HepG2 (cell line): Measurements from ENCODE around the gene MT4. TPM values are rescaled to one million over a fixed set of nuclear protein-coding genes. Genes with fewer than 3 reads are reported as not detected.

Experiments used
- ATF7 ChIP-seq, 2 experiments: fragments of 450-650 bp in 1 of 2; sonication (generic) in 1 of 2; formaldehyde crosslinking in 1 of 2; IDR thresholded peaks; 2 replicates each; pipeline versions ENCODE4 v1.4.0 to v1.6.1; 2016 to 2020; ENCODE audit warnings: antibody characterized with exemption in 1 of 2, mild to moderate bottlenecking in 1 of 2, missing genetic modification reagents in 1 of 2
- FIP1L1 ChIP-seq: fragments of 200-400 bp; formaldehyde crosslinking; IDR thresholded peaks from 2 replicates; pipeline ENCODE4 v1.6.1; 2018; ENCODE audit warnings: low read depth, mild to moderate bottlenecking, low read length, moderate library complexity, borderline replicate concordance; ENCODE audit not compliant: insufficient read depth
- KLF13 ChIP-seq: sonication (generic); formaldehyde crosslinking; IDR thresholded peaks from 2 replicates; pipeline ENCODE4 v1.4.0; 2020; ENCODE audit warnings: mild to moderate bottlenecking, missing genetic modification reagents
- MTA1 ChIP-seq: sonication (generic); formaldehyde crosslinking; IDR thresholded peaks from 2 replicates; pipeline ENCODE4 v1.4.0; 2020; ENCODE audit warnings: missing genetic modification reagents, mild to moderate bottlenecking, borderline replicate concordance
- MTF2 ChIP-seq: sonication (generic); formaldehyde crosslinking; IDR thresholded peaks from 2 replicates; pipeline ENCODE4 v1.5.0; 2020; ENCODE audit warnings: missing genetic modification reagents, borderline replicate concordance
- NFIB ChIP-seq: sonication (generic); formaldehyde crosslinking; IDR thresholded peaks from 2 replicates; pipeline ENCODE4 v1.9.0; 2021; ENCODE audit warnings: missing genetic modification reagents, mild to moderate bottlenecking, borderline replicate concordance
- SYNCRIP ChIP-seq: fragments of 200-400 bp; formaldehyde crosslinking; IDR thresholded peaks from 2 replicates; pipeline ENCODE4 v1.6.1; 2018; ENCODE audit warnings: mild to moderate bottlenecking, low read depth, low read length; ENCODE audit not compliant: insufficient read depth
- TARDBP ChIP-seq: sonication (generic); formaldehyde crosslinking; IDR thresholded peaks from 2 replicates; pipeline ENCODE4 v1.8.0; 2022; ENCODE audit warnings: mild to moderate bottlenecking, missing genetic modification reagents
- ZNF12 ChIP-seq: sonication (generic); formaldehyde crosslinking; IDR thresholded peaks from 2 replicates; pipeline ENCODE4 v1.5.0; 2020; ENCODE audit warnings: missing genetic modification reagents
- ZNF367 ChIP-seq: sonication (generic); formaldehyde crosslinking; IDR thresholded peaks from 2 replicates; pipeline ENCODE4 v1.4.0; 2020; ENCODE audit warnings: missing genetic modification reagents, borderline replicate concordance
- ZNF7 ChIP-seq: IDR thresholded peaks from 2 replicates; pipeline ENCODE4 v1.6.1; 2016; ENCODE audit warnings: missing biosample characterization, missing genetic modification reagents
- ZNF713 ChIP-seq: sonication (generic); formaldehyde crosslinking; IDR thresholded peaks from 2 replicates; pipeline ENCODE4 v1.4.0; 2020; ENCODE audit warnings: mild to moderate bottlenecking, missing genetic modification reagents
- ZNF749 ChIP-seq: sonication (generic); formaldehyde crosslinking; IDR thresholded peaks from 2 replicates; pipeline ENCODE4 v1.8.0; 2022; ENCODE audit warnings: mild to moderate bottlenecking, missing genetic modification reagents, moderate library complexity, borderline replicate concordance
- ZNF816 ChIP-seq: sonication (generic); formaldehyde crosslinking; IDR thresholded peaks from 2 replicates; pipeline ENCODE4 v1.8.0; 2022; ENCODE audit warnings: missing genetic modification reagents, mild to moderate bottlenecking, borderline replicate concordance
- ZNF879 ChIP-seq: sonication (generic); formaldehyde crosslinking; IDR thresholded peaks from 2 replicates; pipeline ENCODE4 v1.8.1; 2023; ENCODE audit warnings: missing genetic modification reagents
- polyA plus RNA-seq, 8 experiments: library from polyadenylated mRNA; depleted of rRNA in 3 of 8; stranded (reverse) in 7 of 8; unstranded in 1 of 8; fragments of >200 nt; fragmentation: Illumina TruSeq in 4 of 8; extraction: Trizol in 4 of 8; gene quantifications; 2 replicates each; pipeline versions ENCODE4 v1.2.1 to v1.2.3, GENCODE V29; 2011 to 2016; ENCODE audit warnings: low read depth in 4 of 8, missing spikeins in 1 of 8, mixed read lengths in 1 of 8; ENCODE audit not compliant: insufficient read depth in 1 of 8
- total RNA-seq, 5 experiments: library from RNA; depleted of rRNA; stranded (reverse); fragments of >200 nt; fragmentation: Illumina TruSeq; extraction: Trizol; gene quantifications; 2 replicates each; pipeline ENCODE4 v1.2.3, GENCODE V29; 2016; ENCODE audit warnings: low read depth in 1 of 5
- TF ChIP-seq, protein P1 (sequence below): sonication (generic); formaldehyde crosslinking; IDR thresholded peaks from 2 replicates; pipeline ENCODE4 v1.9.0; 2021; ENCODE audit warnings: missing genetic modification reagents, borderline replicate concordance
- TF ChIP-seq, protein P2 (sequence below): sonication (generic); formaldehyde crosslinking; IDR thresholded peaks from 2 replicates; pipeline ENCODE4 v1.5.0; 2020; ENCODE audit warnings: mild to moderate bottlenecking, missing genetic modification reagents
- TF ChIP-seq, protein P3 (sequence below): sonication (generic); formaldehyde crosslinking; IDR thresholded peaks from 2 replicates; pipeline ENCODE4 v1.4.0; 2020; ENCODE audit warnings: missing genetic modification reagents
- TF ChIP-seq, protein P4 (sequence below): sonication (generic); formaldehyde crosslinking; IDR thresholded peaks from 2 replicates; pipeline ENCODE4 v1.9.0; 2021; ENCODE audit warnings: missing genetic modification reagents, mild to moderate bottlenecking, borderline replicate concordance
- TF ChIP-seq, protein P5 (sequence below): sonication (generic); formaldehyde crosslinking; IDR thresholded peaks from 2 replicates; pipeline ENCODE4 v1.5.0; 2020; ENCODE audit warnings: mild to moderate bottlenecking, missing genetic modification reagents, moderate library complexity

The MT4 gene
- total and polyA plus RNA-seq, 2 of the 13 experiments (the other 11 are each of a cell fraction or from before 2014, with no cell fraction given) = not detected

DNA sequence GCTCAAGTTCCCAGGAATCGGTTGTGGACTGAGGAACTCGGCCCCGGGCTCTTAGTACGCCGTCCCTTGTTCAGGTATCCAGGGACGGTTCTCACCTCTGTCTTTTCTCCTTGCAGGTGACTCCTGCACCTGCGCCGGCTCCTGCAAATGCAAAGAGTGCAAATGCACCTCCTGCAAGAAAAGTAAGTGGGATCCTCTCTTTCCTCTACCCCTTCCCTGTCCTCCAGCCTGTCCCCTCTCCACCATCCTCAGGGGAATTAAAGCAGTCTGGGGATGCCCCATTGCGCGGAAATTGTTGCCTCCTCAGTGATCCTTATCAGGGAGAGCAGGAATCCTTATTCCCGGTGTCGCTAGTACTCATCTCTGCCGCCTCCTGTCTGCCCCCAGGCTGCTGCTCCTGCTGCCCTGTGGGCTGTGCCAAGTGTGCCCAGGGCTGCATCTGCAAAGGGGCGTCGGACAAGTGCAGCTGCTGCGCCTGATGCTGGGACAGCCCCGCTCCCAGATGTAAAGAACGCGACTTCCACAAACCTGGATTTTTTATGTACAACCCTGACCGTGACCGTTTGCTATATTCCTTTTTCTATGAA lies 44.1 kb downstream of the MT4 start (continued):
- TF ChIP-seq, protein P1, sequence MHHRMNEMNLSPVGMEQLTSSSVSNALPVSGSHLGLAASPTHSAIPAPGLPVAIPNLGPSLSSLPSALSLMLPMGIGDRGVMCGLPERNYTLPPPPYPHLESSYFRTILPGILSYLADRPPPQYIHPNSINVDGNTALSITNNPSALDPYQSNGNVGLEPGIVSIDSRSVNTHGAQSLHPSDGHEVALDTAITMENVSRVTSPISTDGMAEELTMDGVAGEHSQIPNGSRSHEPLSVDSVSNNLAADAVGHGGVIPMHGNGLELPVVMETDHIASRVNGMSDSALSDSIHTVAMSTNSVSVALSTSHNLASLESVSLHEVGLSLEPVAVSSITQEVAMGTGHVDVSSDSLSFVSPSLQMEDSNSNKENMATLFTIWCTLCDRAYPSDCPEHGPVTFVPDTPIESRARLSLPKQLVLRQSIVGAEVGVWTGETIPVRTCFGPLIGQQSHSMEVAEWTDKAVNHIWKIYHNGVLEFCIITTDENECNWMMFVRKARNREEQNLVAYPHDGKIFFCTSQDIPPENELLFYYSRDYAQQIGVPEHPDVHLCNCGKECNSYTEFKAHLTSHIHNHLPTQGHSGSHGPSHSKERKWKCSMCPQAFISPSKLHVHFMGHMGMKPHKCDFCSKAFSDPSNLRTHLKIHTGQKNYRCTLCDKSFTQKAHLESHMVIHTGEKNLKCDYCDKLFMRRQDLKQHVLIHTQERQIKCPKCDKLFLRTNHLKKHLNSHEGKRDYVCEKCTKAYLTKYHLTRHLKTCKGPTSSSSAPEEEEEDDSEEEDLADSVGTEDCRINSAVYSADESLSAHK (CRISPR knock-in tag) = no peak
- TF ChIP-seq ZNF816 (CRISPR knock-in tag) (no peak; the same call in 1 of the 2 replicates), MTF2 (no peak), ATF7 (IDR thresholded peaks at IDR 0.05) (no peak), ATF7 (CRISPR knock-in tag; IDR thresholded peaks at IDR 0.05) (peak; percentile 40; the same call in 1 of the 2 replicates), ZNF879 (CRISPR knock-in tag) (no peak), ZNF12 (CRISPR knock-in tag) (no peak), ZNF713 (CRISPR knock-in tag) (no peak), ZNF7 (no peak), KLF13 (CRISPR knock-in tag) (no peak), ZNF367 (CRISPR knock-in tag) (no peak), ZNF749 (CRISPR knock-in tag) (no peak), FIP1L1 (no peak), MTA1 (CRISPR knock-in tag) (0 out of 2 replicates have a peak, but pooled peaks have one; percentile 26), SYNCRIP (no peak), TARDBP (CRISPR knock-in tag) (no peak), NFIB (CRISPR knock-in tag) (no peak)
- TF ChIP-seq, protein P2, sequence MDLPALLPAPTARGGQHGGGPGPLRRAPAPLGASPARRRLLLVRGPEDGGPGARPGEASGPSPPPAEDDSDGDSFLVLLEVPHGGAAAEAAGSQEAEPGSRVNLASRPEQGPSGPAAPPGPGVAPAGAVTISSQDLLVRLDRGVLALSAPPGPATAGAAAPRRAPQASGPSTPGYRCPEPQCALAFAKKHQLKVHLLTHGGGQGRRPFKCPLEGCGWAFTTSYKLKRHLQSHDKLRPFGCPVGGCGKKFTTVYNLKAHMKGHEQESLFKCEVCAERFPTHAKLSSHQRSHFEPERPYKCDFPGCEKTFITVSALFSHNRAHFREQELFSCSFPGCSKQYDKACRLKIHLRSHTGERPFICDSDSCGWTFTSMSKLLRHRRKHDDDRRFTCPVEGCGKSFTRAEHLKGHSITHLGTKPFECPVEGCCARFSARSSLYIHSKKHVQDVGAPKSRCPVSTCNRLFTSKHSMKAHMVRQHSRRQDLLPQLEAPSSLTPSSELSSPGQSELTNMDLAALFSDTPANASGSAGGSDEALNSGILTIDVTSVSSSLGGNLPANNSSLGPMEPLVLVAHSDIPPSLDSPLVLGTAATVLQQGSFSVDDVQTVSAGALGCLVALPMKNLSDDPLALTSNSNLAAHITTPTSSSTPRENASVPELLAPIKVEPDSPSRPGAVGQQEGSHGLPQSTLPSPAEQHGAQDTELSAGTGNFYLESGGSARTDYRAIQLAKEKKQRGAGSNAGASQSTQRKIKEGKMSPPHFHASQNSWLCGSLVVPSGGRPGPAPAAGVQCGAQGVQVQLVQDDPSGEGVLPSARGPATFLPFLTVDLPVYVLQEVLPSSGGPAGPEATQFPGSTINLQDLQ = 0 out of 2 replicates have a peak, but pooled peaks have one; percentile 27
- TF ChIP-seq, protein P3, sequence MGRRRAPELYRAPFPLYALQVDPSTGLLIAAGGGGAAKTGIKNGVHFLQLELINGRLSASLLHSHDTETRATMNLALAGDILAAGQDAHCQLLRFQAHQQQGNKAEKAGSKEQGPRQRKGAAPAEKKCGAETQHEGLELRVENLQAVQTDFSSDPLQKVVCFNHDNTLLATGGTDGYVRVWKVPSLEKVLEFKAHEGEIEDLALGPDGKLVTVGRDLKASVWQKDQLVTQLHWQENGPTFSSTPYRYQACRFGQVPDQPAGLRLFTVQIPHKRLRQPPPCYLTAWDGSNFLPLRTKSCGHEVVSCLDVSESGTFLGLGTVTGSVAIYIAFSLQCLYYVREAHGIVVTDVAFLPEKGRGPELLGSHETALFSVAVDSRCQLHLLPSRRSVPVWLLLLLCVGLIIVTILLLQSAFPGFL (CRISPR knock-in tag) = no peak
- TF ChIP-seq, protein P4, sequence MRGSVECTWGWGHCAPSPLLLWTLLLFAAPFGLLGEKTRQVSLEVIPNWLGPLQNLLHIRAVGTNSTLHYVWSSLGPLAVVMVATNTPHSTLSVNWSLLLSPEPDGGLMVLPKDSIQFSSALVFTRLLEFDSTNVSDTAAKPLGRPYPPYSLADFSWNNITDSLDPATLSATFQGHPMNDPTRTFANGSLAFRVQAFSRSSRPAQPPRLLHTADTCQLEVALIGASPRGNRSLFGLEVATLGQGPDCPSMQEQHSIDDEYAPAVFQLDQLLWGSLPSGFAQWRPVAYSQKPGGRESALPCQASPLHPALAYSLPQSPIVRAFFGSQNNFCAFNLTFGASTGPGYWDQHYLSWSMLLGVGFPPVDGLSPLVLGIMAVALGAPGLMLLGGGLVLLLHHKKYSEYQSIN (CRISPR knock-in tag) = no peak
- TF ChIP-seq, protein P5, sequence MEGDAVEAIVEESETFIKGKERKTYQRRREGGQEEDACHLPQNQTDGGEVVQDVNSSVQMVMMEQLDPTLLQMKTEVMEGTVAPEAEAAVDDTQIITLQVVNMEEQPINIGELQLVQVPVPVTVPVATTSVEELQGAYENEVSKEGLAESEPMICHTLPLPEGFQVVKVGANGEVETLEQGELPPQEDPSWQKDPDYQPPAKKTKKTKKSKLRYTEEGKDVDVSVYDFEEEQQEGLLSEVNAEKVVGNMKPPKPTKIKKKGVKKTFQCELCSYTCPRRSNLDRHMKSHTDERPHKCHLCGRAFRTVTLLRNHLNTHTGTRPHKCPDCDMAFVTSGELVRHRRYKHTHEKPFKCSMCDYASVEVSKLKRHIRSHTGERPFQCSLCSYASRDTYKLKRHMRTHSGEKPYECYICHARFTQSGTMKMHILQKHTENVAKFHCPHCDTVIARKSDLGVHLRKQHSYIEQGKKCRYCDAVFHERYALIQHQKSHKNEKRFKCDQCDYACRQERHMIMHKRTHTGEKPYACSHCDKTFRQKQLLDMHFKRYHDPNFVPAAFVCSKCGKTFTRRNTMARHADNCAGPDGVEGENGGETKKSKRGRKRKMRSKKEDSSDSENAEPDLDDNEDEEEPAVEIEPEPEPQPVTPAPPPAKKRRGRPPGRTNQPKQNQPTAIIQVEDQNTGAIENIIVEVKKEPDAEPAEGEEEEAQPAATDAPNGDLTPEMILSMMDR (CRISPR knock-in tag) = 0 out of 2 replicates have a peak, but pooled peaks have one; percentile 9
